HG02884 (cell line): ENCODE measurements around the gene ATF5.

Experiments
- ATAC-seq: cut with Tn5 transposase; IDR thresholded peaks from one replicate; pipeline ENCODE4 v1.9.1; 2021; ENCODE audit warnings: mild to moderate bottlenecking, moderate library complexity; ENCODE audit not compliant: unreplicated experiment

Gene ATF5

GRCh38 chr19:49971991-49972411, 43.0 kb downstream of the ATF5 start:
- ATAC-seq, result no peak

DNA sequence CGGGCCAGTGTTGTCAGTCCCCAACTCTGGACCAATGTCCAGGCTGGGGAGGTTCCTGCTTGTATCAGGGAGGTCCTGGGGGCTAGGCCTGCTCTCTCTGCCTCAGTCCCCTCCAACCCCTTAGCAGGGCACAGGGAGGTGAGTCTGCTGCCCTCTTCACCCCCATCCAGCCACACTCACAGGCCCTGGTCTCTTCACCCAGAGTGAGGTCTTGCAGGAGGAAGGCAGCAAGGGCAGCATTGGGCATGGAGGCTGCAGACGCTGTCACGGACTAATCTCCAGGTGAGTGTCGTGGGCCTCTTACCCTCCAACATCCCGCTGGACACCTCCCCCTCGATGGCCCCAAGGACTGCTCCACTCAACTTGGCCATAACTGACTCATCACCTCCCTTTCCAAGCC, 43.8 kb downstream of the ATF5 start:
- no peak for ATAC-seq

- no peak for ATAC-seq
These were observed 45.0 kb downstream of the ATF5 start for GRCh38 chr19:49973987-49974386.

DNA sequence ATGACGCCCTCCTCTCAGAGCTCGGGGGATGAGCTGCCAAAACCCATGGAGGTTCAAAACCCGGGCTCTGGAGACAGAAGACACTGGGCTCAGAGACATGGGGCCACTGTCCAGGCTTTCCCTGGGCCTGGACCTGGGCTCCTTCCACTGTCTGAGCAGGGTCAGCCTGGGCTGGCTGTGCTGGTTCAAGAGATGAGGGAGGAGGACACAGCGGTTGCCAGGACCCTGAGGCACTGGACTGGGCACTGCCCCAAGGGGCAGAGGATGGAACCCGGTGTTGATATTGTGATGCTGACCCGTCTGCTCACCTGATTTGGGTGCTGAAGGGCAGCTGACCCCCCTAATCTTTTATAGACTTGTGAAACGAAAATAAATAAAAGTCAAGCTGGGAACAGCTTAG, 46.0 kb downstream of the ATF5 start:
- no peak for ATAC-seq

DNA sequence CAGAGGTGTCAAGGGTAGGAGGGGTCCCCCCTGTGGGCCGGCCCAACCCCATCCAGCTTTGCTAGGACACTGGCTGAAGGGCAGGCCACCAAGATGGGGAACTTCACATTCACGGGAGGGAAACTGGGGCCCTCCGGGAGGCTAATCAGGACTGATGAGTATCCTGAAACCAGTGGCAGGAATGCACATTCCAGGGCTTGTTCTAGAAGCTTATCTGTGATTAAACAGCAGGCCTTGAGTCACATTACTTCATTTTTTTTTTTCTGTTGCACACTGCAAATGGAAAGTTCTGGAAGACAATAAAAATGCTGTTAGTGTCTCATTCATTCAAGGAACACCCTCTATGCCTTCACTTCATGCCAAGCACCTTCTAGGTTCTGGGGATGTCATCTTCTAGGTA, 47.5 kb downstream of the ATF5 start:
- ATAC-seq, result no peak

GRCh38 chr19:49977076-49977475, 48.1 kb downstream of the ATF5 start:
- ATAC-seq, result no peak

- no peak for ATAC-seq
These were observed 48.9 kb downstream of the ATF5 start for GRCh38 chr19:49977881-49978280.

- ATAC-seq, result no peak
These were observed 49.3 kb downstream of the ATF5 start for GRCh38 chr19:49978324-49978723.

DNA sequence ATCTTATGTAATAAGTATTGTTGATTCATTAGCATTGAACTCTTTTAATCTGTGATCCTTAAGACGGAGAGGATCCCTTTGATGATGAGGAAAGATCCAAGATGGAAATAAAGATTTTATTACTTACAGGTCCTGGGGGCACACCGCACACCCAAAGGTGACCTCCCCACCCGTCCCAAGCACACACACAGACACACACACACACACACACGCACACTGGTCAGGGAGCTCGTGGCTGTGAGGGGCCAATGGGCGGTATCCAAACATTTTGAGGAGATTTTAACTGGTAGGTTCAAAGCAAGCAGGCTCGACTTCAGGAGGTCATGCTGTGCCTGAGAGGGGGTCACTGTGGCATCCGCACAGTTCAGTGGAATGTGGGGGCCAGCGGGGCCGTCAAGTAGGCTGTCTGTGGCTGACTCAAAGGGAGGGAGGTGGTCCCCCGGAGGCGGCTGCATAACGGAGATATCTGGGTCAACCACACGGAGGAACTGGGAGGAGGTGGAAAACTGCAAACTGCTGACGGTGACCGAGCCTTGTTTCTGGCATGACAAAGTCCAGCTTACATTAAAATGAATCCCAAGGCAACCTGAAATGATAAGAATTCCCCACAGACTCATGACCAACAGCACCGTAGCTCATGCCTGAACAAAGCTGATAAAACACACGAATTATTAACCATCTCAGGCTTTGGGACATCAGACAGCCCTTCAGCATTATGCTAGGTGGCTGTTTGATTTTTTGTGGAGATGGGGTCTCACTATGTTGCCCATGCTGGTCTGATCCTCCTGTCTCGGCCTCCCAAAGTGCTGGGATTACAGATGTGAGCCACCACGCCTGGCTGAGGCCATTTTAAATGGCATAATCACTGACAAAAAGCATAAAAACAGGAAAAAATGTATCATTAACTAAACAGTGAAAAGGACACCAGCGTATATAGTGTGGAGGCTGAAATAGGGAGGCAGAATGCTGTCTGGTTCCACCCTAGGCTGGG, 52.9 kb downstream of the ATF5 start:
- ATAC-seq, result no peak
